A673 (cell line): ENCODE data around the gene ECI2. TPM values are rescaled to one million over a fixed set of nuclear protein-coding genes. Genes with fewer than 3 reads are reported as not detected.
"Not testable (repeated sequence)": the region's sequence is repeated elsewhere in the genome, so short reads cannot be mapped to it uniquely, and the experiment has no call there.

Experiments
- BruUV-seq: library from RNA; stranded (reverse); fragments of 400-500 nt; replicated peaks from 2 replicates; lab custom pipeline; 2021; lab: Mats Ljungman, UMichigan
- CTCF ChIA-PET: fragments of 300-600 bp; sonication (Branson Sonifier 250); formaldehyde crosslinking; loops from one replicate; lab custom pipeline; 2022; ENCODE audit warnings: antibody characterized with exemption; lab: Charles Lee
- POLR2A ChIA-PET: fragments of 300-600 bp; sonication (Branson Sonifier 250); formaldehyde crosslinking; loops from one replicate; lab custom pipeline; 2022; ENCODE audit warnings: antibody characterized with exemption; ENCODE audit not compliant: low non-redundant PET; lab: Charles Lee
- DNase-seq: peaks from one replicate; pipeline ENCODE4 v3.0.0-alpha.2; 2015; ENCODE audit warnings: low spot score
- H3K27ac ChIP-seq: fragments of 200-600 bp; sonication (generic); 2 replicates; pipeline ENCODE4 v1.5.1; 2016; ENCODE audit warnings: mixed run types, low read depth, mild to moderate bottlenecking, mixed read lengths, antibody characterized with exemption, low read length; ENCODE audit not compliant: poor library complexity, severe bottlenecking
- H3K27me3 ChIP-seq: fragments of 200-600 bp; sonication (generic); replicated peaks from 2 replicates; pipeline ENCODE4 v1.6.1; 2017; ENCODE audit warnings: mixed run types, low read depth, mild to moderate bottlenecking, mixed read lengths, antibody characterized with exemption, low read length; ENCODE audit not compliant: insufficient read depth, poor library complexity
- H3K36me3 ChIP-seq: fragments of 200-600 bp; sonication (generic); 2 replicates; pipeline ENCODE4 v1.6.1; 2016; ENCODE audit warnings: mixed run types, mild to moderate bottlenecking, mixed read lengths, antibody characterized with exemption, low read length; ENCODE audit not compliant: insufficient read depth, poor library complexity, severe bottlenecking
- H3K4me1 ChIP-seq: fragments of 200-600 bp; sonication (generic); 2 replicates; pipeline ENCODE4 v1.6.1; 2017; ENCODE audit warnings: mixed run types, mild to moderate bottlenecking, mixed read lengths, antibody characterized with exemption, low read length; ENCODE audit not compliant: insufficient read depth, poor library complexity, severe bottlenecking
- H3K4me3 ChIP-seq: fragments of 200-600 bp; sonication (generic); 2 replicates; pipeline ENCODE4 v1.5.1; 2016; ENCODE audit warnings: low read depth, mixed run types, mild to moderate bottlenecking, mixed read lengths, low read length; ENCODE audit not compliant: poor library complexity, severe bottlenecking
- H3K9me3 ChIP-seq: fragments of 200-600 bp; sonication (generic); 2 replicates; pipeline ENCODE4 v1.6.1; 2016; ENCODE audit warnings: mixed run types, low read depth, mild to moderate bottlenecking, mixed read lengths, antibody characterized with exemption, low read length; ENCODE audit not compliant: poor library complexity, severe bottlenecking
- CTCF ChIP-seq: fragments of 300-800, 200-600 bp; sonication (generic); conservative IDR thresholded peaks from 2 replicates; pipeline ENCODE4 v1.5.1; 2017; ENCODE audit warnings: low read depth, mild to moderate bottlenecking, antibody characterized with exemption, low read length, moderate library complexity, mixed read lengths
- EZH2 ChIP-seq: fragments of 200-600 bp; sonication (generic); IDR thresholded peaks from 2 replicates; pipeline ENCODE4 v1.6.1; 2017; ENCODE audit warnings: borderline replicate concordance, low read depth, mild to moderate bottlenecking, mixed read lengths, antibody characterized with exemption, low read length; ENCODE audit not compliant: poor library complexity, severe bottlenecking
- intact Hi-C: fragments of 100-400 bp; cut with micrococcal nuclease; formaldehyde crosslinking; loops from one replicate; pipeline ENCODE4 v1.10.0; 2022; ENCODE audit not compliant: unreplicated experiment
- total RNA-seq: library from RNA; stranded (reverse); gene quantifications from 2 replicates; pipeline ENCODE4 v1.2.3, GENCODE V29; 2021

ECI2 gene
- total RNA-seq, 1 experiment from 2014 or later: 56.3 TPM

DNA sequence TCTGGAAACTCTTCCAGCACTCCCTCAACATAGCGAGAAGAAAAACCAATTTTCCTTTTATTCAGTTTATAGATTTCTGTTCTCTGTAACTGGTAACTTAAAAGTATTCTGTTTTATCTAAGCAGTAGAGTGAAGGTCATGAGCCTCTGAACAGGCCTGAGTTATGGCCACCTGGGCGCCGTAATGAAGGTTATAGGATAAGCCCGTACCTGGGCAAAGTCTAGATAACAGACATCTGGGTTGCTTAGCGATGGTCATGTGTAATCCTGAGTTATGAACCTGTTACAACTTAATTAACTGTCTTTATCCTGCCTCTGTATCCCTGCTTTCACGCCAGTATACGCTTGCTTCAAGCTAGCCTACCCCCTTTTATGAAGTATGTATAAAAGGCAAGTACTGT, 43.4 kb downstream of the ECI2 start:
- no TSS peak for BruUV-seq
- POLR2A ChIA-PET: no interaction called here
- CTCF ChIA-PET: no interaction called here

DNA sequence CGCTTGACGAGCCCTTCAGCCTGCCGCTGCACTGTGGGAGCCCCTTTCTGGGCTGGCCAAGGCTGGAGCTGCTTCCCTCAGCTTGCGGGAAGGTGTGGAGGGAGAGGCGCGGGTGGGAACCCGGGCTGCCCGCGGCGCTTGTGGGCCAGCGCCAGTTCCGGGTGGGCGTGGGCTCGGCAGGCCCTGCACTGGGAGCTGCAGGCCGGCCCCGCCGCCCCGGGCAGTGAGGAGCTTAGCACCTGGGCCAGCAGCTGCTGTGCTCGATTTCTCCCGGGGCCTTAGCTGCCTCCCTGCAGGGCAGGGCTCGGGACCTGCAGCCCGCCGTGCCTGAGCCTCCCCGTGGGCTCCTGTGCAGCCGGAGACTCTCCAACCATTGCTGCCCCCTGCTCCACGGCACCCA, 45.3 kb downstream of the ECI2 start:
- H3K9me3 ChIP-seq, POLR2A ChIA-PET, H3K27ac ChIP-seq, H3K36me3 ChIP-seq, H3K27me3 ChIP-seq, intact Hi-C loops, H3K4me1 ChIP-seq, H3K4me3 ChIP-seq, BruUV-seq, DNase-seq, CTCF ChIA-PET: not testable (repeated sequence)

More for the DNA sequence above, 43.4 kb downstream of the ECI2 start:
- H3K36me3 ChIP-seq: no peaks in the 10 kb centered on the region
- H3K27me3 ChIP-seq: peaks cover 27% of the 10 kb centered on the region
- TF ChIP-seq CTCF: no peak
- no peak for TF ChIP-seq EZH2
- no peak overlapping the region for H3K27ac ChIP-seq
- intact Hi-C loops: no loop called here
- no peaks in the 10 kb centered on the region for H3K9me3 ChIP-seq
- no peak overlapping the region for H3K4me3 ChIP-seq
- DNase-seq: no peak
- H3K4me1 ChIP-seq: peaks cover 8% of the 10 kb centered on the region

DNA sequence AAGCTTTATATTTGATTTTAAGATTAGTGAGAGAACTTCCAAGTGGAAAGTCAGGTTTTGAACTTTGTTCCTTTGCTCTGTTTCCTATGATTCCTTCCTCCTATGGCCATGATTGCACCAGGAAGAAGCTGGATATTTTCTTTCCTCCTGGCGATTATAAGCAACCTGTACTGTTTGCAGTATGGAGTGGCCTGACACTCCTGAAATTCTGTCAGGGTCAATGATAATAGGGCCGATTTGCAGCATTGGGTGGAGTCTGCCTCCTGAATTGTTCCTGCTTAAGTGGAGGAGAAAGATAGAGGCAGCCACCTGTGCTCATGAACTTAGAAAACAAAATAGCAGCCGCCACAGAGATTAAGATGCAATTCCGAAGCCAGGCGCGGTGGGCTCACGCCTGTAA, 46.7 kb downstream of the ECI2 start:
- CTCF ChIA-PET: no interaction called here
- intact Hi-C loops: no loop called here
- Histone ChIP-seq H3K36me3 (no peaks in the 10 kb centered on the region), H3K4me3 (no peak overlapping the region), H3K27me3 (peaks cover 7% of the 10 kb centered on the region), H3K4me1 (peaks cover 7% of the 10 kb centered on the region), H3K9me3 (no peaks in the 10 kb centered on the region), H3K27ac (no peak overlapping the region)
- POLR2A ChIA-PET: no interaction called here
- no TSS peak for BruUV-seq
- DNase-seq: no peak
- TF ChIP-seq EZH2: no peak
- TF ChIP-seq CTCF: no peak

DNA sequence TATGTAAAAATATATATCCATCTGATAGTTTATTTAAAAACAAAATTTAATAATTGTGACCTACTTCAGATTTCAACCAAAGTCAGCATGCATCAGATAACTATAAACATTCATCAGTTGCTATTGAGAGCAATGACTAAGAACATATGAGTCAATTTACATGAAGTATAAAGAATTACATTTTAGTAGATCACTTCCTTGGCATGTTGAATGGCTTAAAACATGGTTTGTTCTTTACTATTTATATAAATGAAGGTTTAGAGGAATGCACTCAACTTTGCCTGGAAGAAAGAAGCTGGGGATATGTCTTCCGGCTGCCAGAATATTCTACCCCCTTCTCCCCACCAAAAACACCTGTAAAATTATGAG, 50.1 kb downstream of the ECI2 start:
- CTCF ChIA-PET: no interaction called here
- TF ChIP-seq CTCF (no peak), EZH2 (no peak)
- intact Hi-C loops: no loop called here
- POLR2A ChIA-PET: no interaction called here
- Histone ChIP-seq H3K9me3 (no peaks in the 10 kb centered on the region), H3K27ac (no peak overlapping the region), H3K36me3 (no peaks in the 10 kb centered on the region), H3K4me1 (no peaks in the 10 kb centered on the region), H3K27me3 (no peaks in the 10 kb centered on the region), H3K4me3 (no peak overlapping the region)
- BruUV-seq: no TSS peak
- DNase-seq: no peak
